Epithelial cell of prostate (primary cell): ENCODE data around the gene TMOD2.

Experiments
- DNase-seq: peaks from one replicate; pipeline ENCODE4 v3.0.0-alpha.2; 2011; ENCODE audit warnings: low read depth, low spot score
- H3K27ac ChIP-seq: fragments of 450-650 bp; 2 replicates; pipeline ENCODE4 v1.5.1; 2017; ENCODE audit warnings: mild to moderate bottlenecking

The TMOD2 gene

DNA sequence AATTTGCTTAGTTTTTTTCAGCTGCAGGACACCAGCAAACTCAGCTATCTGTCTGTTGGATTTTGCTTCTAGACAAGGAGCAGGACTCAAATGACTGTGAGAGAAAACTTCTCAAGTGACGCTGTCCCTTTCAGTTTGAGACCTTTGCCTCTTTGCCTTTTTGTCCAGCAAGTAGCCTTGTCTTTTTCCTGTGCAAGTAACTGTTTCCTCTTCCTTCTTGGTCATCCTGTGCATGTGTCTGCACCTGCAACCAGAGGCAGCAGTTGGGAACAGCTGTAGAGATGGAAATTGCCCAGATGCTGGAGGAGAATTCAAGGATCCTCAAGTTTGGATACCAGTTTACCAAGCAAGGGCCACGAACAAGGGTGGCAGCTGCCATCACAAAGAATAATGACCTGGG, 54.7 kb downstream of the TMOD2 start:
- no peak overlapping the region for H3K27ac ChIP-seq
- DNase-seq, result no peak

DNA sequence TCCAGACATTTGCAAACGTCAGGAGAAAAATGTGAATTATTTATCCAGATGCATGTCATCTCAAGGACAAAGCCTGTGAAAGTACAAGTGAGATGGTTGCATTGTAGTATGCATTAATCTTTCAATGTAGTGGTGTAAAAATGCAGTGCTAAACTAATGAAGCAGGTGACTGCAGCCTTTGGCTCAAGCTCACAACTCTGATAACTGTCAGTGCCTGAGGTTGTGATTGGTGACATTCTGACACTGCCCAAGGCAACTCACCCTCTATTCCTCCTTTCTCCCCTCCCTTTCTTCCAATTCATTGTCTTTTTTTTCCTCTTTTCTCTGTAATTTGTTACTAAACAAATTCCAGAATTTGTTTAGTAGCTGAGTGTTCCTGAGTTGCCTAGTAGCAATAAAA, 58.1 kb downstream of the TMOD2 start:
- no peak for DNase-seq
- no peak overlapping the region for H3K27ac ChIP-seq

DNA sequence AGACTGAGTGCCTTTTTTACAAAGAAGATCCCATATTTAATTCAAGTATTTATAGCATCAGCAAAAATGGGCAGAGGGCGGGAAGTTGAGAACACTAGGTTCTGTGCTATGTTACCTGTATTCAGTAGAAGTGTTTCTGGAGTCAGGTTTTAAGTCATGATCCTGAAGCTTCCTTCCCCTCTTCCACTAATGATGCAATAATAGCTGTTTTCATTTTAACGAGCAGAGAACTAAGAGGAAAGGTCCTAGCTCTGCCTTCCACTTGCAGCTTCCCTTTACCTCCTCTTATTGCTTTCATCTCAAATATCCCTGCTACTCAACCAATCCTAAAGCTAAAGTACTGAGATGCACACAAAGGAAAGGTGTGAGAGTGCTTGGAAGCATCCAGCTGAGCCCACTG, 61.2 kb downstream of the TMOD2 start:
- no peak for DNase-seq
- H3K27ac ChIP-seq, result no peak overlapping the region

DNA sequence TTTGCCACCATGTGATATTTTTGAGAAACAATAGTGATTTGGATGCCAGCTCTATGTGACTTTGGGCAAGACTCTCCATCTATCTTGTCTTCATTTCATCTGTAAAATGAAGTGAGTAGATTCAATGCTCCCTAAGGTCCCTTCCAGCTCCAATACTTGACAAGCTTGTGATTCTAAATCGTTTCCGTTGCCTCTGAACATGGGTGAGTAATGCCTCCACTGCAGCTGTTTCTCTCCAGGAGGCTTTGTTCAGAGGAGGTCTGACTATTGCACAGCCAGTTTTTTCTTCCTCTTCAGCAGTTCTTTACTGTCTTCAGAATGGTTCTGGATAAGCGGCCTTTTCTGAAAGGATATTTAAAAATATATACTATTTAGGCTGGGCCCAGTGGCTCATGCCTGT, 63.2 kb downstream of the TMOD2 start:
- no peak overlapping the region for H3K27ac ChIP-seq
- DNase-seq, result no peak

DNA sequence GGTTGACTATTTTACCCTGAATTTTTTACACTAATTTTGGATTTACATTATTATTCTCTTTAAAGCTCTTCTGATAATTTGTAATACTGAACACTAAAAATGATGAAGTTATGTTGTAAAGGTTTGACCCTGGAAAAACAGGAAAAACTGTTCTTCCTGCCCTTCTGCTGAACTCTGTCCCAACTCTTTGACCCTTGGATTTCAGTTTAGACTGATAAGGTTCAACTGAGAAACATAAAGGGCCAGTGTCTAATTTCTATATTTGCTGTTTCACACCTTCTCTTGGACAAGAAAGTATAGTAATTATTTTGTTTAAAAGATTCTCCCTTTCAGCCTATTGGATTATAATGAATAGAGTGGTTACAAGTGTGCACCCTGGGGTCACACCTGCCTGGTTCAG, 65.2 kb downstream of the TMOD2 start:
- DNase-seq, result no peak
- H3K27ac ChIP-seq, result no peak overlapping the region

DNA sequence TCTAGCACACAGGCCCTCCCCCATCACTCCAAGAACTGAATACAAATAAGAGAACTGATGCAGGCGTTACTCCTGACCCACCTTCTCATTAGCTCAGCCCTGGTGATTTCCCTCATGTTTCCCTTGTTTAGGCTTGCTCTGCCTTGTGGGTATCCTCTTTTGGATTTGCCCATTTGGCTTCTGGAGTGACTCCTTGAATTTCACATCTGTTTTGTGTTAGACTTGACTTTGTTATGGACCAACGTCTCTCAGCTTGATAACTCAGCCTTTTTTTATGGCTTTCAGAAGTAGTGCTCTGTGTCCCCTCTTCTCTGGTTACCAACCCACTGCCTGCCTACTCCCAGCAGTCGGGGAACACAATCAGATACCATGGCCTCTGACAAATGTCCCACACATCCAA, 66.8 kb downstream of the TMOD2 start:
- no peak overlapping the region for H3K27ac ChIP-seq
- no peak for DNase-seq

DNA sequence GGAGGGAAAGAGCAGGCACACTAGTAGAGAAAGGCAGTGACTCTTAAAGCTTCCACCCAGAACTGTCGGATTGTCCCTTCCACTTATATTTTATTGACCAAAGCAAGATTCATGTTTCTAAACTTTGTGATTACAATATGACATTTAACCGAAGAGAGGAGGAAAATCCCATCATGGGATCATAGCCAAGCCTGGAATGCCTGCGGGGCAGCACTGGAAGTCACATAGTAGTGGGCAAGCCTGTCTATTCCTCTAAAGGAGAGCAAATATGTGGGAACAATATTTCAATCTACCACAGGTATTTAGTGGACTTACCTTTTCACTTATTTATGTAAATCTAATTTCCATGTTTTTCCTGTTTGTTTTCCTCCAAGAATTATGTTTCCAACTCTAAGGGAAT, 74.3 kb downstream of the TMOD2 start:
- peak overlapping the region; percentile 11 for H3K27ac ChIP-seq
- DNase-seq, result no peak

DNA sequence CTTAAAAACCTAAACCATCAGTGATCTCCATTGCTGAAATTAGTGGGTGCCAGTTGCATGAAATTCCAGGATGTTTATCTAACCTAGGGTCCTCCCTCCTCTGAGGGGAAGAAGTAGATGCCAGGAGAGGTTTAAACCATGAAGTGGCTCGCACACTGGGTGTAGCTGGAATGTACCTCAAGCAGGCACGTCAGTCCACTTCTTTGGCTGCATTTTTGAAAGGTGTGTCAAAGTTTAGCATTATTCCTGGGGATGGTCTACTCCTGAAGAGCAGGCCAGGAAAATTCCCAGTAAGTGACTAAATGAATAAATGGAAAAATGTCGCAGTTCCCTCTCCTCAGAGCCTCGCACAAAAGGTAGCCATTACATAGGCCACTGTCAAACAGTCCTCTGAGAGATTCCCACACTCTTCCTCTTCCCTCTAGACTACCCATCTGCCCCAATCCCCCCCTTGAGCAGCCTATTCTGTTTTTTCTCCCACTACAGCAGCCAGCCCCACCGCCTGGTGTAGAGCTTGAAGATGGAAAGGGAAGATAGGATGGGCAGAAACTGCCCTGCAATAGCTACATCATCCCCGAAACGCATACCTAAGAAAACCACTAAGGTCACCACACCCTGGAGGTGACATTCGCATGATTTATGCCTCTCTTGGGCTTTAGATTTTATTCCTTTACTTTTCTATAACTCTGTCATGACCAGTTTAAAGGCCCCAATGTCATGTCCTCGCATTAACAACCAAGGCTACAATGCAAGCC, 77.4 kb downstream of the TMOD2 start:
- DNase-seq, result peak; percentile 81
- H3K27ac ChIP-seq, result peak overlapping the region; percentile 99

DNA sequence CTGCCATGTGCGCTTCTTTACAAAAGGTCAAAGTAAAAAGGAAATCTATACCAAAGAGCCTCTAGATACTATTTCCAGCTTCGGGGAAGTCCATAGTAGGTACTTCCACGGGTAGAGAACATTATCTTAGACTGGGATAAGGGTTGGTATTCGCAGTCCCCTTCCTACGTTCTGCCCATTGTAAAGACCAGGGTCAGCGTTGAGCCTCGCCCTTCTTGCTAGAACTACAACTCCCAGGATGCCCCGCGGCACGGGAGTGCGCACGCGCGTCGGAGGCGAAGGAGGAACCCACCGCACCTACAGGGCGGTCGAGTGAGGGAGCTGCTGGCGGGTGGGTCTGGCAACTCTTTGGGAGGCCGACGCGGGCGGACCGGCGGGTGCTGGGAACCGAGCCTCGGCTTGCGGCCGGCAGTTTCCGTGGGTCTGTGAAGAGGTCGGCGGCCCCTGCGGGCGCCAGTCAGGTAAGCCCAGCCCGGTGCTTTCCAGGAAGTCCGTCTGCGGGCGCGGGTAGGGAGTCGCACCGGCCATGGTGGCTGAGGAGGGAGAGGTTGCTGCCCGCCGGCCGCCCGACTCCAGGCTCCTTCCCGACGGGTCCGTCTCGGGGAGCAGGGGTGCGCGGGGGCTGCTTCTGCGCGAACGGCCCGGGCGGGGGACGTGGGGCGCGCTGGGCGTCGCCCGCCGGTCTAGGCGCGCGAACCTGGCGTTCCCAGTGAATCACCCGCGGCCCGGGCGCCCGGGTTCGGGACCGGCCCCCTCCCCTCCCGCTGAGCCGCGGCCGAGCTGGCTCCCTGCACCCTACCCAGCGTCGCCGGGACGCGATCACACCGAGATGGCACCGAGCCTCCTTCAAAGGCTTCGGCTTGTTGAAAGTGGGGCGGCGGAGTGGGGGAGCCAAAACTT, 78.2 kb downstream of the TMOD2 start, which contains the start of gene TMOD3:
TSS of gene TMOD3 (plus strand) at position 278 of the 900 bp plus-strand sequence. CDS start 33,232 bp downstream, outside the sequence.
- DNase-seq, result peak; percentile 60
- H3K27ac ChIP-seq, result peak within 1 kb of the TSS; percentile 99

DNA sequence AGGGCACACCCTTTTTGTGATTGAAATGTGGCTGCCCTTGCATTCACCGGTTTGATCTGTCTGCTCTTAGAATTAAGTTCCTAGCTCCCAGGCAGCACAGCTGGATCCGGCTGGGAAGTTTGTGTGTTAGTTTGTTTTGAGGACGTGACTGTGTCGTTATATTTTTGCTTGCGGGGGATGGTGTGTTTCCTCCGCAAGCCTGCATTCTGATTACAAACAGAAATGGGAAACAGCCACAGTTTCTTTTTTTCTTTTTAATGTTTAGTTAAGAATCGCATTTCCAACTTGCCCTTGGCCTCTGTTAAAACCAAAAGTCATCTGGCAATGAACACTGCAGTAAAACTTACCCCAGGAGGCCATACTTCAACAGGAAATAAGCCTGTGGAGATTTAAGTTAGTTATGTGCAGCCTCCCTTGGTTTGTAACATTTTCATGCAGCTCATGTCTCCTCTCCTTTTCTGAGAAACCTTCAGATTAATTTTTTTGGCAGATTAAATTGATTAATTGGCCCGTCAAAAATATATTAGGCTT, 78.9 kb downstream of the TMOD2 start:
- H3K27ac ChIP-seq, result peak overlapping the region; percentile 99
- DNase-seq, result no peak

DNA sequence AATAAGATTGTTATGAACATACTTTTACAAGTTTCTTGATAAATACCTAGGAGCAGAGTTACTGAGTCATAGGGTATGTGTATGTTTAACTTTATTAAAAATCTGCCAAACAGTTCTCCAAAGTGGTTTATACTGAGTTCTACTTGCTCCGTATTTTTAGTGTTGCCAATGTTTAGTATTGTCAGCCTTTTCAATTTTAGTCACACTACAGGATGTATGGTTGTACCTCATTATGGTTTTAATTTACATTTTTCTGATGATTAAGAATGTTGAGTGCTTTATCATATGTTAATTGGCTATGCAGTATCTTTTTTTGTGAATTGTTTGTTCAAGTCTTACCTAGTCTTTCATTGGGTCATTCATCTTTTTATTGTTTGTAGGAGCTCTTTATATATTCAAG, 82.4 kb downstream of the TMOD2 start:
- DNase-seq, result no peak
- peak overlapping the region; percentile 90 for H3K27ac ChIP-seq

DNA sequence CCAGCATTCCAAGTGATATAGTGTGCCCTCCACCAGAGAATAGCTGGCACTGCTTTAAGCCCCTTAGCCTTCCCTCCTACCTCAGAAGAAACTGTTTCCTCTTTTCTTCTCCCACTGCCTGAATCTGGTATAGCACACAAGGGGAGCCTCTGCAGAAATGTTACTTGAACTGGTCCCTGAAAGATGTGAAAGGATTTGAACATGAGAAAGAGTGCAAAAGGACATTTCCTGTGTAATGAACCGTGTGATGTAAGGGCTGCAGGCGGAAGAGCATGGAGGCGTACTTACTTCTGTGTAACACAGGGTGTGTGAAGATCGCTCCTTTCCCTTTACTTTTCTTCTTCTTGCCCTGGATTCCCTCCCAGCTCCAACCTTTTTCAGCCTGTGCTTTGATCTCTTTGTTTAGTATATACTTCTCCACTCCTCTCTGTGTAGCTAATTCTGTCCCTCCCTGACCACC, 86.4 kb downstream of the TMOD2 start:
- DNase-seq, result no peak
- H3K27ac ChIP-seq, result peak overlapping the region; percentile 90

DNA sequence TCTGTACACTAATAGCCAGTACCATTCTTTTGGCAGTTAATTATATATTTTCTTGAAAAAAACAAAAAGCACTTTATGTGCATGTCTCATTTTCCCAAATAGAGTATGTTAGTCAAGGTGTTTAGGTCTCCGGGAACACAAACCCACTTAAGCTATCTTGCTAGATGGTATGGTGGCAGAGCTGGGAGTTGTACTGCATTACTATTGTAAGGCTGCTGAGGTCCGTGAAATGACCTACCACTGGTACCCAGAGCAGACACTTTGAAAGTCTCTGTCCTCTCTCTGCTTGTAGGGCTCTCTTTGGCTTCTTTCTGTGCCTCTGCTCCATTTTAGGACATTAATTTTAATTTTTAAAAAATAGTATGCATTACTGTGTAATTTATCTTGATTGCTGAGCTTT, 86.9 kb downstream of the TMOD2 start:
- DNase-seq, result no peak
- peak overlapping the region; percentile 90 for H3K27ac ChIP-seq

DNA sequence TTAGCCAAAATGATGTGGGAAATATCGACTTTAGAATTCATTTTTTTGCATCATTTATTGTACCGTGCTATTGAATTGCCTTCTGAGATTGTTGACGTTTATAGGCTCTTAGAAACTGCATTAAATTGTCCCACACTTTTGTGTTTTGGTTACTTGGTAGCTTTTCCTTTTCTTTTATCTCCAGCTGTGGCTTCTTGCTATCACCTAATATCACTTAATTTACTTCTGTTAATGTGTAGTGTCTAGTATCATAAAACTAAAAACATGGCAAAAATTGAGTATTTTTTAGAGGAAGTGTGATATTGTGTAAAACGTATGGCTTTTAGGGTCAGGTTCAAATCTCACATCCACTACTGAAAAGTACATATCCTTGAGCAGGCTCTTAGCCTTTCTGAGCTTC, 89.3 kb downstream of the TMOD2 start:
- H3K27ac ChIP-seq, result peak overlapping the region; percentile 90
- no peak for DNase-seq

DNA sequence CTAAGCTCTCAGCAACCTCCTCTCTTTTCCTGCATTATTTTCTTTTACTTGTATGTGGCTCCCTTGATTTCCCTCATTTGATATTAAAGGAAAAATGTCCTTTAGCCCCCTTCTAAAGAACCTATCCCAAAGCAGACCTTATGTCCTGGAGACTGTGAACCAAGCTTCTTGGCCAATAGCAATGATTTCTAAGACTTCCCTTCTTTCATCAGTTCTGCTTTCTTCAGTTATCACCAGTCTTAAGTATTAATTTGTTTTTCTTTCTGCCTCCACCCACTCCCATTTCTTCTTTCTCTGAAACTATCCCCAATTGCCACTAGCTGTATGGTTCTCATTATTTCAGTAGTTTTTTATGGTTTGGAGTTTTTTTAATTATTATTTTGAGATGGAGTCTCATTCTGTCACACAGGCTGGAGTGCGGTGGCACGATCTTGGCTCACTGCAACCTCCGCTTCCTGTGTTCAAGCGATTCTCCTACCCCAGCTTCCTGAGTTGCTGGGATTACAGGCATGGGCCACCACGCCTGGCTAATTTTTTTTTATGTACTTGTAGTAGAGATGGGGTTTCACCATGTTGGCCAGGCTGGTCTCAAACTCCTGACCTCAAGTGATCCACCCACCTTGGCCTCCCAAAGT, 90.1 kb downstream of the TMOD2 start:
- H3K27ac ChIP-seq, result peak overlapping the region; percentile 90
- no peak for DNase-seq

DNA sequence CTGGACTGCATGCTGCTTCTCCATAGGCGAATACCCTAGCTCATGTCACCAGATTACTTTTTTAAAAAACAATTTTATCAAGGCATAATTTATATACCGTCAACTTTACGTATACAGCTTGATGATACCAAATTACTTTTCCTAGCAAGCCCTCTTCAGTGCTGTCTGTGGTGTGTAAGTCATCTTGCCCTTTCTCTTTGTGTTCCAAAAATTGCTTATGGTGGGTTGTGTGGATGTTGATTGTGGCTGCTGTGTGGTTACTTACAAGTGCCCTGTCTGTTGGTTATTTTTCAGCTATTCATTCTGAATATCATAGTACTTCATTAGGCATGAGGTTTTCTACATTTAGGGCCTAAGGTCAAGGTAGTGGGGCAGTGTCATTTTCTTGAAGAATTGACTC, 90.9 kb downstream of the TMOD2 start:
- H3K27ac ChIP-seq, result peak overlapping the region; percentile 90

DNA sequence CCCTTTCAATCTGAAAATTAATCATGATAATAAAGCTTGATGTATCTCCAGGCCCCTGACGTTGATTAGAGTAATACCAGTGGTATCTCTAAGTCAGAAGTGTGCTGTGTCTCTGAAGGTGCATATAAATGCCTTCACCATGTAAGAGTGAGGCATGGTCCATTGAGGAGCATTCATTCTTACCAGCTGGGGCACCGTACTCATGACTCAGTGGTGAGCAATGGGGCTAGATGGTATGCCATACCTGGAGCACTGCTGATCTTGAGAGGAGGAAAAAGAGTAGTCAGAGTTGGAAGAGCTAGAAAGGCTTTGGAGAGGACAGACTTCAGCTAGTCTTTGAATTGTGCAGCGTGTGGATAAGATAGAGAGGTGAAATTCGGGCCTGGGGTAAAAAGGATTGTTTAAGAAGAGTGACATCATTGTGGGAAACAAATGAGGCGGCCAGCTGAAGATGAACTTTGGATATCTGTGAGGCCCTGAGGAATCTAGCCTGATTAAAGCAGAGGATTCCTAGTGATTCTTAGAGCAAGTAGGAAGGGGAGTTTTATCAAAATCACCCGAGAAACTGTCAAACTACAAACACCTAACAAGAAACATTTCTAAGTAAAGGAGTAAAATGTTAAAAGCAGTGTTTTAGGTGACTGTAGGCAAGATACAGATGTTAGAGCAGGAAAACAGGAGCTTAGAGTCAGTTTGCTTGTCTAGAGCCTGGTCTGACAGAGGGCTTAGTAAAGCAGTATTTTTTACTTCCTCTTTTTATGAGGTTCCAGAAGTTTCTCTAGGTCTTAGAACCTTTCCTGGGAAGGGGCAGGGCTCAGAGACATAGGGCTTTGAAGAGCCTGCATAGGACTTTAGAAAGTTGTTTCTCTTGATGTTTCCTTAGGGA, 91.7 kb downstream of the TMOD2 start:
- DNase-seq, result peak; percentile 76
- H3K27ac ChIP-seq, result peak overlapping the region; percentile 90

More for the DNA sequence above, 90.9 kb downstream of the TMOD2 start:
- no peak for DNase-seq

DNA sequence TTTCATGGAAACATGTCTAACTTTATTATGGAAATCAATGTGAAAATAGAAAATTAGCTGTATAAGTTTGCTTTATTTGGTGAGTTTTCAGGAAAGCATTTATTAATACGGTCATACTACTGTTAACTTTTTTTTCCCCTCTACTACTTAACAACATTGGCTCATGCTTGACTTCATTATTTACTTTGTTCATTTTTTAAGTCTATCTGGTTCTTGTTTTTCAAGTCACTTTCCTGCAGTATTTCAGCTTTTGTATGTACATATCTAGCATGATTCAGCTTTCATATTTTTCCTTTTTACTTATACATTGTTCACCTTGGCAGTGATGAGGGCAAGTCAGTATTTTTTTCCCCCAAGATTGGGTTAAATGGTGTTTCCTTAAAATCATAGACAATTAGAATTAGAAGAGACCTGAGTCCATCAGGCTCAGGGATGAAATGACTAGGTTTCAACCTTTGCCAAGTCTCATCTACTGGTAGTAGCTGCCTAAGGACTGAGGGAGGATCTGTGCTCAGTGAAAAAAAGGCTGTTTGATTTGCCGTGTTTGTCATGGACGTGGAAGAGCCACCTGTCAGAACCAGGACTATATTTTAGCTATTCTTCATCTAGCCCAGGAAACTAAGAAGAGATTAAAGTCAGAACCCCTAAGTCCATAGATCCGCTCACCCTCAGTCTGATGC, 93.5 kb downstream of the TMOD2 start:
- DNase-seq, result no peak
- peak overlapping the region; percentile 90 for H3K27ac ChIP-seq

DNA sequence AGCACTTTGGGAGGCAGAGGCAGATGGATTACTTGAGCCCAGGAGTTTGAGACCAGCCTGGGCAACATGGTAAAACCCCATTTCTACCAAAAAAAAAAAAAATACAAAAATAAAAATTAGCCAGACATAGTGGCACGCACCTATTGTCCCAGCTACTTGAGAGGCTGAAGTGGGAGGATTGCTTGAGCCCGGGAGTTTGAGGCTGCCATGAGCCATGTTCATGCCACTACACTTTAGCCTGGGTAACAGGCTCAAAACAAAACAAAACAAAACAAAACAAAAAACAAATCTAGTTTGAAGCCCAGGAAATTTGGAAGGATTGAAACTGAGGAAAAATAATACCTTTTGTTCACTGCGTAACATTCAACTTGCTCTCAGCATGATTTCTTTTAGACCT, 94.7 kb downstream of the TMOD2 start:
- H3K27ac ChIP-seq, result peak overlapping the region; percentile 90
- no peak for DNase-seq
